Measurements from ENCODE around the gene ADGRG6.

- TF ChIP-seq CTCF (IDR thresholded peaks at IDR 0.05) = no peak
- no peak for TF ChIP-seq REST (IDR thresholded peaks at IDR 0.05; ENCODE audit: insufficient read depth in 1 of 2, low read depth in 2 of 2, low read length in 1 of 2)
Measured at GRCh38 chr6:142354650-142355049, 52.8 kb downstream of the ADGRG6 start.
